Measurements from ENCODE around the gene UGT1A10.
"Not testable (repeated sequence)": the region's sequence is repeated elsewhere in the genome, so short reads cannot be mapped to it uniquely, and the experiment has no call there.

Gene UGT1A10

DNA sequence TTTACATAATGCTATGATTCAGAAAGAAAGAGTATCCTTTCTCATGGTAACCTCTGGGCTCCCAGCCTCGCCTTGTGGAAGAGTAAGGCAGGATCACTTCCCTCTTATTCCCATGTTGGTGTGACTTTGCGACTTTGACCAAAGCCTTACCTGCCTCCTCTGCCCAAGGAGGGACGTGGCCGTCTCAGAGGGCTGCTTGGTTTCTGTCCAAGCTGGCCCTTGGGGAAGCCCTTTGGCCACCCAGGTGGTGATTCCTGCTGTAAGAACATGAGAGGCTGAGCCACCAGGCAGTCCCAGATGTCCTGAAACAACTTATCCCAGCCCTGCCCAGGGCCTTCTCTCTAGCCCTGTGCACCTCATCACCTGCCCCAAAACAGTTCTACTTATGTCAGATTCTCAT is 62.5 kb downstream of the UGT1A10 start:
- DNase-seq = no peak

DNA sequence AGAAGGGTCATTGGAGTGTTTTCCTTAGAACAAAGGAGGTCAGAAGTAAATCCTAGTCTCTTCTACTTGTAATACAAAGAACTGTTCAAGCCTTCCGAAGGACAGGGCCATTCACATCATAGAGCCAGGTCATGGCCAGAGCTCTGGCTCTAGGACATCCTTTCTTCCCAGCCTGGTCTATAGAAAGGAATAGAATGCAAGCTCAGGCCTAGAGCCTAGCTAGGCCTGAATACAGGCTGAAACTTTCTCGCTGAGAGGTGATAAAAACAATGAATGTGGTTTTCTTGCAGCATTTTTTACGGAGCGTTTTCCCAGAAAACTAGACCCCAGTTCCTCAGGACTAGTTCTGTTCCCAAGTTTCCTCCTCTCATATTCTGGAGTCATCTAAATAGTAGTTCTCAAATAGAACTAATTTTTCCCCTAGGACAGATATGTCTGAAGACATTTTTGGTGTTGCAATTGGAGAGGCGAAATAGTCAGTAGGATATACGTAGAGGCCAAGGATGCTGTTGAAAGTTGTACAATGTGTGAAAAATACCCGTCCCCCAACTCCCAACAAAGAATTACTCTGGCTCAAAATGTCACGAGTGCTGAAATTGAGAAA is 63.3 kb downstream of the UGT1A10 start:
- no peak for DNase-seq

GRCh38 chr2:233700028-233700635 is 63.9 kb downstream of the UGT1A10 start:
- DNase-seq = no peak

DNA sequence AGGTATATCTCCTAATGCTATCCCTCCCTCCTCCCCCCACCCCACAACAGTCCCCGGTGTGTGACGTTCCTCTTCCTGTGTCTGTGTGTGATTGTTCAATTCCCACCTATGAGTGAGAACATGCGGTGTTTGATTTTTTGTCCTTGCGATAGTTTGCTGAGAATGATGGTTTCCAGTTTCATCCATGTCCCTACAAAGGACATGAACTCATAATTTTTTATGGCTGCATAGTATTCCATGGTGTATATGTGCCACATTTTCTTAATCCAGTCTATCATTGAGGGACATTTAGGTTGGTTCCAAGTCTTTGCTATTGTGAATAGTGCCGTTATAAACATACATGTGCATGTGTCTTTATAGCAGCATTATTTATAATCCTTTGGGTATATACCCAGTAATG is 64.6 kb downstream of the UGT1A10 start:
- not testable (repeated sequence) for DNase-seq

- no peak for DNase-seq
These were observed 66.0 kb downstream of the UGT1A10 start for GRCh38 chr2:233702238-233702637.

DNA sequence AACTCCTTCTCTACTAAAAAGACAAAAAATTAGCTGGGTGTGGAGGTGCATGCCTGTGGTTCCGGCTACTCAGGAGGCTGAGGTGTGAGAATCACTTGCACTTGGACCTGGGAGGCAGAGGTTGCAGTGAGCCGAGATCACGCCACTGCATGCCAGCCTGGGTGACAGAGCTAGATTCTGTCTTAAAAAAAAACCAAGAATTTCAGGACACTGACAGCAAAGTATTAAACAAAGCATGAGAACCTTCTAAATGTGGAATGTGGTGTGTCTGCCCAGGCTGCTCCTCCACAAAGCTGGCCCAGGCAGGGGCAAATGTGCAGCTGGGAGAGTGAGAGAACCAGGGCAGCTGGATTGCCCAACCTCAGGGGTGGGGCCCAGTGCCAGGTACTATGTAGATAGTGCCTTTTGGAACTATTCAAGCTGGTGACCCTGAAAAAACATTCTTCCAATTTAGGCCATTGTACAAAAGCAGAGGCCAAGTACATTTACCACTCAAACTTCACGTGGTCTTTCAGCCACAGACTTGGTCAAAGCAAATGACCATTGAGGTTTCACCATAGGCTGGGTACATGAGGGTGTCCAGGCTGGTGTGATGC is 69.8 kb downstream of the UGT1A10 start:
- no peak for DNase-seq

DNA sequence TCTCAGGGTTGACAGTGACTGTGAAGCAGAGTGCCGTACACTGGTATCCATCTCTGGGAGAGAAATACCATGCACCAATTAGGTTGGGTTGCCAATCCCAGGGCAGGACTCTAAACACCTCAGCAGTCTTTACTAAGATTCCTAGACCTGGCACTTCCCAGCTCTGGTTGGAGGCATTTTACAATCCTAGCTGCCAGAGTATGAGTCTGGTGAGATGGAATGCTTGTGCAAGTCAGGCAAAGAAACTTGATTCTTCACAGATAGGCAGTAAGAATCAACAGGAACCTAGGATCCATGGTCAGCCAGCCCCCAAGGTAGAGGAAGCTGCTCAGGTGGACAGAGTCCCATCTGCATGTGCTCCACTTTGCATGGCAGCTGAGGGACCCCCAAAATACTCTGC is 70.5 kb downstream of the UGT1A10 start:
- DNase-seq = no peak

GRCh38 chr2:233707940-233708644 is 71.8 kb downstream of the UGT1A10 start:
- DNase-seq = no peak

- DNase-seq = no peak
These were observed 72.7 kb downstream of the UGT1A10 start for GRCh38 chr2:233708942-233709341.

- peak; percentile 7 for DNase-seq
These were observed 75.2 kb downstream of the UGT1A10 start for GRCh38 chr2:233711312-233712008.

GRCh38 chr2:233712611-233713261 is 76.5 kb downstream of the UGT1A10 start, which contains the start of gene UGT1A5:
Gene UGT1A5 (plus strand): TSS chr2:233712907. CDS start chr2:233712992, 85 bp downstream.
- DNase-seq = no peak

DNA sequence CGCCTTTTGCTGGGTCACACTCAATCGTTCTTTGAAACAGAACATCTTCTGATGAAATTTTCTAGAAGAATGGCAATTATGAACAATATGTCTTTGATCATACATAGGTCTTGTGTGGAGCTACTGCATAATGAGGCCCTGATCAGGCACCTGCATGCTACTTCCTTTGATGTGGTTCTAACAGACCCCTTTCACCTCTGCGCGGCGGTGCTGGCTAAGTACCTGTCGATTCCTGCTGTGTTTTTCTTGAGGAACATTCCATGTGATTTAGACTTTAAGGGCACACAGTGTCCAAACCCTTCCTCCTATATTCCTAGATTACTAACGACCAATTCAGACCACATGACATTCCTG is 77.0 kb downstream of the UGT1A10 start:
- no peak for DNase-seq

GRCh38 chr2:233714121-233714520 is 77.9 kb downstream of the UGT1A10 start:
- no peak for DNase-seq

GRCh38 chr2:233718552-233718951 is 82.3 kb downstream of the UGT1A10 start, which contains the start of gene UGT1A4:
Gene UGT1A4 (plus strand): TSS chr2:233718736. CDS start chr2:233718821, 85 bp downstream.
- DNase-seq = no peak

DNA sequence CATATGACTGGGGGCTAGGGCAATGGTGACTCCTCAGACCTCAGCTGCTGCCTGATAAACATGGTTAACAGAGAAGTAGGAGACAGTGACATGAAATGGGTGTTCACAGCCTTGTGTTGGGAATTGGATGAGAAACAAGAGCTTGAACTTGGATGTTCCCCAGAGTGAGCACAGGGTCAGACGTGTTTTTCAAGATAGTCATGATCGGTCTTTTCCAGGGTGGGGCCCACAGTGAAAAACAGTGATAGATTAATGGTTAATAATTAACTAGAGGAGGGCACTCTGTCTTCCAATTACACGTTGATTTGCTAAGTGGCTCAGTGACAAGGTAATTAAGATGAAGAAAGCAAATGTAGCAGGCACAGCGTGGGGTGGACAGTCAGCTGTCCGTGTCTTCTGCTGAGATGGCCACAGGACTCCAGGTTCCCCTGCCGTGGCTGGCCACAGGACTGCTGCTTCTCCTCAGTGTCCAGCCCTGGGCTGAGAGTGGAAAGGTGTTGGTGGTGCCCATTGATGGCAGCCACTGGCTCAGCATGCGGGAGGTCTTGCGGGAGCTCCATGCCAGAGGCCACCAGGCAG is 92.6 kb downstream of the UGT1A10 start, which contains the start of gene UGT1A3:
UGT1A3 (plus strand) TSS at position 320 of the 579 bp plus-strand sequence; CDS start at position 405, 85 bp downstream.
- DNase-seq = no peak

- not testable (repeated sequence) for DNase-seq
These were observed 100.8 kb downstream of the UGT1A10 start for GRCh38 chr2:233736868-233737653.

DNA sequence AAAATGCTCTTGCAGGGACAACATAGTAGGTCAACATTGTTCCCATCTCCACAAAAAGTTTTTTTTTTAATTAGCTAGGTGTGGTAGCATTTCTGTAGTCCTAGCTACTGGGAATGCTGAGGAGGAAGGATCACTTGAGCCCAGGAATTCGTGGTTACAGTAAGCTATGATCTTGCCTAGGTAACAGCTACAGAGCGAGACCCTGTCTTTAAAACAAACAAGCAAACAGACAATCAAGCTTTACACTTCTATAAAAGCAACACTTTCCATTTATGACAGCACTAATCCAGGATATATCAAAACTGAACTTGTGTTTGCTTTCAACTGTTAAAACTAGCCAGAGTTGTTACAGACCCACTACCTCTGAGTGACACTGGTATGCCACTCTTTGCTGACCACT is 104.6 kb downstream of the UGT1A10 start:
- DNase-seq = no peak

GRCh38 chr2:233743464-233744259 is 107.4 kb downstream of the UGT1A10 start:
- DNase-seq = no peak

- no peak for DNase-seq
These were observed 109.0 kb downstream of the UGT1A10 start for GRCh38 chr2:233745073-233745755.

GRCh38 chr2:233745838-233746237 is 109.6 kb downstream of the UGT1A10 start:
- not testable (repeated sequence) for DNase-seq

All from GDM1 (cell line).